PC-9 (cell line): Measurements from ENCODE around the gene RIPK4. TPM values are rescaled to one million over a fixed set of nuclear protein-coding genes. Genes with fewer than 3 reads are reported as not detected.
A peak's percentile ranks its signal among the peaks of the same experiment; 100 is the strongest.
"Not testable (repeated sequence)": the region's sequence is repeated elsewhere in the genome, so short reads cannot be mapped to it uniquely, and the experiment has no call there.

Experiments used
- BruUV-seq: library from RNA; stranded (reverse); fragments of 400-500 nt; replicated peaks from 2 replicates; lab custom pipeline; 2021; lab: Mats Ljungman, UMichigan
- CTCF ChIA-PET: fragments of 300-600 bp; sonication (Branson Sonifier 250); formaldehyde crosslinking; loops from one replicate; lab custom pipeline; 2022; ENCODE audit warnings: antibody characterized with exemption; lab: Charles Lee
- POLR2A ChIA-PET: fragments of 300-600 bp; sonication (Branson Sonifier 250); formaldehyde crosslinking; loops from one replicate; lab custom pipeline; 2022; ENCODE audit warnings: antibody characterized with exemption; ENCODE audit not compliant: unreplicated experiment; lab: Charles Lee
- DNase-seq, 2 experiments: peaks; one replicate each; pipeline versions ENCODE4 v3.0.0 to v3.0.0-alpha.2; 2015 to 2022; ENCODE audit warnings: mixed read lengths in 1 of 2
- H2AFZ ChIP-seq: fragments of 200-600 bp; sonication (generic); 2 replicates; pipeline ENCODE4 v1.8.1; 2017; ENCODE audit warnings: antibody characterized with exemption
- H3F3A ChIP-seq: fragments of 200-600 bp; sonication (generic); 2 replicates; pipeline ENCODE4 v1.8.1; 2017; ENCODE audit warnings: antibody characterized with exemption, mild to moderate bottlenecking, low read depth; ENCODE audit not compliant: insufficient read depth
- H3K27ac ChIP-seq: fragments of 200-600 bp; sonication (generic); 2 replicates; pipeline ENCODE4 v1.6.1; 2016; ENCODE audit warnings: mixed run types
- H3K27me3 ChIP-seq: fragments of 200-600 bp; sonication (generic); 2 replicates; pipeline ENCODE4 v1.6.1; 2016; ENCODE audit warnings: low read depth, mixed run types; ENCODE audit not compliant: insufficient read depth
- H3K36me3 ChIP-seq: fragments of 200-600 bp; sonication (generic); 2 replicates; pipeline ENCODE4 v1.6.1; 2016; ENCODE audit warnings: low read depth, mixed run types
- H3K4me1 ChIP-seq: fragments of 200-600 bp; sonication (generic); replicated peaks from 2 replicates; pipeline ENCODE4 v1.6.1; 2016; ENCODE audit warnings: mixed run types; ENCODE audit not compliant: insufficient read depth
- H3K4me2 ChIP-seq: fragments of 200-600 bp; sonication (generic); 2 replicates; pipeline ENCODE4 v1.6.1; 2017; ENCODE audit warnings: mixed run types
- H3K4me3 ChIP-seq: fragments of 200-600 bp; sonication (generic); 2 replicates; pipeline ENCODE4 v1.6.1; 2016; ENCODE audit warnings: mixed run types
- H3K79me2 ChIP-seq: fragments of 200-600 bp; sonication (generic); 2 replicates; pipeline ENCODE4 v1.6.1; 2017; ENCODE audit warnings: low read depth, mixed run types
- H3K9me2 ChIP-seq: fragments of 200-600 bp; sonication (generic); 2 replicates; pipeline ENCODE4 v1.8.1; 2017; ENCODE audit warnings: mild to moderate bottlenecking; ENCODE audit not compliant: insufficient read depth
- H3K9me3 ChIP-seq: fragments of 200-600 bp; sonication (generic); 2 replicates; pipeline ENCODE4 v1.8.1; 2016; ENCODE audit warnings: low read depth; ENCODE audit not compliant: insufficient read depth
- H4K20me1 ChIP-seq: fragments of 200-600 bp; sonication (generic); 2 replicates; pipeline ENCODE4 v1.8.1; 2017; ENCODE audit not compliant: insufficient read depth
- EZH2 ChIP-seq: fragments of 200-600 bp; sonication (generic); IDR thresholded peaks from 2 replicates; pipeline ENCODE4 v1.8.0; 2017; ENCODE audit warnings: antibody characterized with exemption, low read depth
- intact Hi-C: fragments of 100-400 bp; cut with micrococcal nuclease; formaldehyde crosslinking; loops from one replicate; pipeline ENCODE4 v1.10.0; 2022; ENCODE audit not compliant: unreplicated experiment
- total RNA-seq: library from RNA; stranded (reverse); gene quantifications from 2 replicates; pipeline ENCODE4 v1.2.3, GENCODE V29; 2021
- TF ChIP-seq, protein P1 (sequence below): fragments of 200-600 bp; sonication (generic); conservative IDR thresholded peaks from 2 replicates; pipeline ENCODE4 v1.6.1; 2017; ENCODE audit warnings: mixed run types, antibody characterized with exemption, mild to moderate bottlenecking, moderate library complexity

The RIPK4 gene
- total RNA-seq, 1 experiment from 2014 or later = 30.1 TPM

GRCh38 chr21:41794600-41794999 lies 27.7 kb upstream of the RIPK4 start:
- TF ChIP-seq, protein P1, sequence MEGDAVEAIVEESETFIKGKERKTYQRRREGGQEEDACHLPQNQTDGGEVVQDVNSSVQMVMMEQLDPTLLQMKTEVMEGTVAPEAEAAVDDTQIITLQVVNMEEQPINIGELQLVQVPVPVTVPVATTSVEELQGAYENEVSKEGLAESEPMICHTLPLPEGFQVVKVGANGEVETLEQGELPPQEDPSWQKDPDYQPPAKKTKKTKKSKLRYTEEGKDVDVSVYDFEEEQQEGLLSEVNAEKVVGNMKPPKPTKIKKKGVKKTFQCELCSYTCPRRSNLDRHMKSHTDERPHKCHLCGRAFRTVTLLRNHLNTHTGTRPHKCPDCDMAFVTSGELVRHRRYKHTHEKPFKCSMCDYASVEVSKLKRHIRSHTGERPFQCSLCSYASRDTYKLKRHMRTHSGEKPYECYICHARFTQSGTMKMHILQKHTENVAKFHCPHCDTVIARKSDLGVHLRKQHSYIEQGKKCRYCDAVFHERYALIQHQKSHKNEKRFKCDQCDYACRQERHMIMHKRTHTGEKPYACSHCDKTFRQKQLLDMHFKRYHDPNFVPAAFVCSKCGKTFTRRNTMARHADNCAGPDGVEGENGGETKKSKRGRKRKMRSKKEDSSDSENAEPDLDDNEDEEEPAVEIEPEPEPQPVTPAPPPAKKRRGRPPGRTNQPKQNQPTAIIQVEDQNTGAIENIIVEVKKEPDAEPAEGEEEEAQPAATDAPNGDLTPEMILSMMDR = no peak
- no peak for TF ChIP-seq EZH2
- Histone ChIP-seq H3K4me2 (no peak overlapping the region), H3K9me3 (no peaks in the 10 kb centered on the region), H3K9me2 (no peaks in the 10 kb centered on the region), H3K27me3 (no peaks in the 10 kb centered on the region), H3K36me3 (no peaks in the 10 kb centered on the region), H3K27ac (no peak overlapping the region), H3K4me1 (no peaks in the 10 kb centered on the region), H2AFZ (no peak overlapping the region), H3F3A (no peaks in the 10 kb centered on the region), H3K79me2 (no peaks in the 10 kb centered on the region), H3K4me3 (no peak overlapping the region), H4K20me1 (no peaks in the 10 kb centered on the region)
- no peak for DNase-seq
- intact Hi-C loops = no loop called here
- ChIA-PET CTCF (no interaction called here), POLR2A (no interaction called here)
- no TSS peak for BruUV-seq

GRCh38 chr21:41792711-41793110 lies 25.9 kb upstream of the RIPK4 start:
- Histone ChIP-seq H3K9me3 (no peaks in the 10 kb centered on the region), H4K20me1 (no peaks in the 10 kb centered on the region), H3K4me1 (no peaks in the 10 kb centered on the region), H3K27ac (no peak overlapping the region), H3K36me3 (no peaks in the 10 kb centered on the region), H3K79me2 (no peaks in the 10 kb centered on the region), H3K9me2 (no peaks in the 10 kb centered on the region), H3K4me2 (no peak overlapping the region), H2AFZ (no peak overlapping the region), H3F3A (no peaks in the 10 kb centered on the region), H3K27me3 (no peaks in the 10 kb centered on the region), H3K4me3 (no peak overlapping the region)
- no peak for DNase-seq
- ChIA-PET CTCF (no interaction called here), POLR2A (no interaction called here)
- BruUV-seq = no TSS peak
- TF ChIP-seq, protein P1 = no peak
- no peak for TF ChIP-seq EZH2
- intact Hi-C loops = no loop called here

GRCh38 chr21:41786509-41786987 lies 19.7 kb upstream of the RIPK4 start:
- POLR2A ChIA-PET = interaction anchor here (0.6 to 0.8 kb wide), 6 partner anchors 28 to 154 kb away, joined by 3 to 11 read pairs (median 4); no protein-coding TSS in a partner anchor
- peaks cover 8% of the 10 kb centered on the region; the same call in 1 of the 2 replicates for H3K79me2 ChIP-seq
- intact Hi-C loops = loop anchor here (1.0 to 2.0 kb wide), 4 partner anchors 60 to 174 kb away; no protein-coding TSS in a partner anchor
- H3K9me3 ChIP-seq = no peaks in the 10 kb centered on the region
- no peak for TF ChIP-seq EZH2
- TF ChIP-seq, protein P1 = no peak
- CTCF ChIA-PET = interaction anchor here (0.6 to 0.7 kb wide), 10 partner anchors 25 to 374 kb away, joined by 3 to 7 read pairs (median 4); no protein-coding TSS in a partner anchor
- H3K4me2 ChIP-seq = peak overlapping the region; percentile 72
- peak overlapping the region; percentile 99 for H3K27ac ChIP-seq
- BruUV-seq = no TSS peak
- H2AFZ ChIP-seq = no peak overlapping the region
- no peaks in the 10 kb centered on the region for H4K20me1 ChIP-seq
- H3K36me3 ChIP-seq = no peaks in the 10 kb centered on the region
- no peaks in the 10 kb centered on the region for H3K9me2 ChIP-seq
- no peak overlapping the region for H3K4me3 ChIP-seq
- DNase-seq = peak; percentile 83 to 99
- peaks cover 45% of the 10 kb centered on the region for H3F3A ChIP-seq
- H3K27me3 ChIP-seq = no peaks in the 10 kb centered on the region
- H3K4me1 ChIP-seq = peaks cover 46% of the 10 kb centered on the region

- H3K9me3 ChIP-seq, H3K36me3 ChIP-seq, BruUV-seq, H3K4me3 ChIP-seq, DNase-seq, H3K27me3 ChIP-seq, intact Hi-C loops, H4K20me1 ChIP-seq, H2AFZ ChIP-seq, H3K79me2 ChIP-seq, POLR2A ChIA-PET, H3K9me2 ChIP-seq: not testable (repeated sequence)
- Histone ChIP-seq H3K4me2 (peak overlapping the region; percentile 72), H3K27ac (peak overlapping the region; percentile 99), H3K4me1 (peaks cover 46% of the 10 kb centered on the region), H3F3A (peaks cover 45% of the 10 kb centered on the region)
- CTCF ChIA-PET = interaction anchor here (0.6 kb wide), 1 partner anchor 596 kb away, joined by 3 read pairs; no protein-coding TSS in a partner anchor
Measured at GRCh38 chr21:41785262-41785661, 18.4 kb upstream of the RIPK4 start.
